ENCODE results near the gene SLC37A1.

GRCh38 chr21:42508371-42508770 is 5.3 kb upstream of the SLC37A1 start:
- TF ChIP-seq CBX3 (IDR thresholded peaks at IDR 0.05; ENCODE audit: low read depth) (no peak), CTCF (IDR thresholded peaks at IDR 0.05 in 2 of 3, conservative IDR thresholded peaks at IDR 0.05 in 1 of 3; ENCODE audit: borderline replicate concordance in 1 of 3, insufficient read depth in 1 of 3, low read depth in 2 of 3, low read length in 2 of 3) (no peak), POLR2A (IDR thresholded peaks at IDR 0.05; ENCODE audit: borderline replicate concordance, extremely low read depth, insufficient read depth, insufficient read length) (no peak)

All from HCT116 (cell line).